ENCODE results near the gene PTPRG. TPM values are rescaled to one million over a fixed set of nuclear protein-coding genes. Genes with fewer than 3 reads are reported as not detected.

Gene PTPRG
- total and polyA plus RNA-seq, 4 donors = 3.6 to 35.6 (median 8.1) TPM

DNA sequence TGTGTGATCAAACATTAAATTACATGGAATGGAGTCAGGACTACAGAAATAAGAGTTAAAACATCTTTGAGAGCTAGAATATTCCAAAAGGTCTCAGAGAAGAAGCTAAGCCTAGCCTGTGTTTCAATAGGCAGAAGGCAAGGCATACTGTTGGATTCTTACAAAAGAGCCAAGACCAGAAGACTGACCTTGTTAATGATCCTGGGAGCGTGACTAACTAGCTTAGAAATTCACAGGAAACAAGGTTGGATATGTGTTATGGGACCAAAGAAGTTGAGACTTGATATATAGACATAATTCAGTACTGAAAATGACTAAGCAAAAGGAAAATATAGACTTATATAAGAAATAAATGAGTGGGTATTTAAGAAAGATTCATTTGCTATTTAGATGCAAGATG is 761.9 kb downstream of the PTPRG start:
- peaks cover 0 to 7% (median 0%) of the 10 kb centered on the region in 4 donors for H3K9me3 ChIP-seq (ENCODE audit: control insufficient read depth in 4 of 4, low read length in 3 of 4)
- H3K36me3 ChIP-seq (ENCODE audit: control insufficient read depth in 4 of 4, insufficient read depth in 3 of 4, low read depth in 1 of 4, low read length in 3 of 4) = no peaks in the 10 kb centered on the region
- no peak for TF ChIP-seq HNF4A (conservative IDR thresholded peaks at IDR 0.05)
- no peak for TF ChIP-seq RXRA (IDR thresholded peaks at IDR 0.05)
- TF ChIP-seq, protein P1, sequence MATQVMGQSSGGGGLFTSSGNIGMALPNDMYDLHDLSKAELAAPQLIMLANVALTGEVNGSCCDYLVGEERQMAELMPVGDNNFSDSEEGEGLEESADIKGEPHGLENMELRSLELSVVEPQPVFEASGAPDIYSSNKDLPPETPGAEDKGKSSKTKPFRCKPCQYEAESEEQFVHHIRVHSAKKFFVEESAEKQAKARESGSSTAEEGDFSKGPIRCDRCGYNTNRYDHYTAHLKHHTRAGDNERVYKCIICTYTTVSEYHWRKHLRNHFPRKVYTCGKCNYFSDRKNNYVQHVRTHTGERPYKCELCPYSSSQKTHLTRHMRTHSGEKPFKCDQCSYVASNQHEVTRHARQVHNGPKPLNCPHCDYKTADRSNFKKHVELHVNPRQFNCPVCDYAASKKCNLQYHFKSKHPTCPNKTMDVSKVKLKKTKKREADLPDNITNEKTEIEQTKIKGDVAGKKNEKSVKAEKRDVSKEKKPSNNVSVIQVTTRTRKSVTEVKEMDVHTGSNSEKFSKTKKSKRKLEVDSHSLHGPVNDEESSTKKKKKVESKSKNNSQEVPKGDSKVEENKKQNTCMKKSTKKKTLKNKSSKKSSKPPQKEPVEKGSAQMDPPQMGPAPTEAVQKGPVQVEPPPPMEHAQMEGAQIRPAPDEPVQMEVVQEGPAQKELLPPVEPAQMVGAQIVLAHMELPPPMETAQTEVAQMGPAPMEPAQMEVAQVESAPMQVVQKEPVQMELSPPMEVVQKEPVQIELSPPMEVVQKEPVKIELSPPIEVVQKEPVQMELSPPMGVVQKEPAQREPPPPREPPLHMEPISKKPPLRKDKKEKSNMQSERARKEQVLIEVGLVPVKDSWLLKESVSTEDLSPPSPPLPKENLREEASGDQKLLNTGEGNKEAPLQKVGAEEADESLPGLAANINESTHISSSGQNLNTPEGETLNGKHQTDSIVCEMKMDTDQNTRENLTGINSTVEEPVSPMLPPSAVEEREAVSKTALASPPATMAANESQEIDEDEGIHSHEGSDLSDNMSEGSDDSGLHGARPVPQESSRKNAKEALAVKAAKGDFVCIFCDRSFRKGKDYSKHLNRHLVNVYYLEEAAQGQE (IDR thresholded peaks at IDR 0.05) = no peak
- no peak for TF ChIP-seq SP1 (IDR thresholded peaks at IDR 0.05)
- TF ChIP-seq, protein P2, sequence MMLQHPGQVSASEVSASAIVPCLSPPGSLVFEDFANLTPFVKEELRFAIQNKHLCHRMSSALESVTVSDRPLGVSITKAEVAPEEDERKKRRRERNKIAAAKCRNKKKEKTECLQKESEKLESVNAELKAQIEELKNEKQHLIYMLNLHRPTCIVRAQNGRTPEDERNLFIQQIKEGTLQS (IDR thresholded peaks at IDR 0.05) = no peak
- TF ChIP-seq NR2F2 (IDR thresholded peaks at IDR 0.05) = no peak
- TF ChIP-seq, protein P3, sequence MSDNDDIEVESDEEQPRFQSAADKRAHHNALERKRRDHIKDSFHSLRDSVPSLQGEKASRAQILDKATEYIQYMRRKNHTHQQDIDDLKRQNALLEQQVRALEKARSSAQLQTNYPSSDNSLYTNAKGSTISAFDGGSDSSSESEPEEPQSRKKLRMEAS (IDR thresholded peaks at IDR 0.05) = no peak
- no peak for TF ChIP-seq JUND (IDR thresholded peaks at IDR 0.05)
- TF ChIP-seq TAF1 (conservative IDR thresholded peaks at IDR 0.05) = no peak
- TF ChIP-seq EGR1 (IDR thresholded peaks at IDR 0.05; ENCODE audit: low read depth in 2 of 2) = no peak
- TF ChIP-seq, protein P4, sequence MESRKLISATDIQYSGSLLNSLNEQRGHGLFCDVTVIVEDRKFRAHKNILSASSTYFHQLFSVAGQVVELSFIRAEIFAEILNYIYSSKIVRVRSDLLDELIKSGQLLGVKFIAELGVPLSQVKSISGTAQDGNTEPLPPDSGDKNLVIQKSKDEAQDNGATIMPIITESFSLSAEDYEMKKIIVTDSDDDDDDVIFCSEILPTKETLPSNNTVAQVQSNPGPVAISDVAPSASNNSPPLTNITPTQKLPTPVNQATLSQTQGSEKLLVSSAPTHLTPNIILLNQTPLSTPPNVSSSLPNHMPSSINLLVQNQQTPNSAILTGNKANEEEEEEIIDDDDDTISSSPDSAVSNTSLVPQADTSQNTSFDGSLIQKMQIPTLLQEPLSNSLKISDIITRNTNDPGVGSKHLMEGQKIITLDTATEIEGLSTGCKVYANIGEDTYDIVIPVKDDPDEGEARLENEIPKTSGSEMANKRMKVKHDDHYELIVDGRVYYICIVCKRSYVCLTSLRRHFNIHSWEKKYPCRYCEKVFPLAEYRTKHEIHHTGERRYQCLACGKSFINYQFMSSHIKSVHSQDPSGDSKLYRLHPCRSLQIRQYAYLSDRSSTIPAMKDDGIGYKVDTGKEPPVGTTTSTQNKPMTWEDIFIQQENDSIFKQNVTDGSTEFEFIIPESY (IDR thresholded peaks at IDR 0.05) = no peak
- TF ChIP-seq GABPA (IDR thresholded peaks at IDR 0.05 in 1 of 2, conservative IDR thresholded peaks at IDR 0.05 in 1 of 2) = no peak
- TF ChIP-seq YY1 (IDR thresholded peaks at IDR 0.05) = no peak
- no peak for TF ChIP-seq FOXA1 (IDR thresholded peaks at IDR 0.05)
- no peak for TF ChIP-seq RAD21 (IDR thresholded peaks at IDR 0.05)
- TF ChIP-seq, protein P5, sequence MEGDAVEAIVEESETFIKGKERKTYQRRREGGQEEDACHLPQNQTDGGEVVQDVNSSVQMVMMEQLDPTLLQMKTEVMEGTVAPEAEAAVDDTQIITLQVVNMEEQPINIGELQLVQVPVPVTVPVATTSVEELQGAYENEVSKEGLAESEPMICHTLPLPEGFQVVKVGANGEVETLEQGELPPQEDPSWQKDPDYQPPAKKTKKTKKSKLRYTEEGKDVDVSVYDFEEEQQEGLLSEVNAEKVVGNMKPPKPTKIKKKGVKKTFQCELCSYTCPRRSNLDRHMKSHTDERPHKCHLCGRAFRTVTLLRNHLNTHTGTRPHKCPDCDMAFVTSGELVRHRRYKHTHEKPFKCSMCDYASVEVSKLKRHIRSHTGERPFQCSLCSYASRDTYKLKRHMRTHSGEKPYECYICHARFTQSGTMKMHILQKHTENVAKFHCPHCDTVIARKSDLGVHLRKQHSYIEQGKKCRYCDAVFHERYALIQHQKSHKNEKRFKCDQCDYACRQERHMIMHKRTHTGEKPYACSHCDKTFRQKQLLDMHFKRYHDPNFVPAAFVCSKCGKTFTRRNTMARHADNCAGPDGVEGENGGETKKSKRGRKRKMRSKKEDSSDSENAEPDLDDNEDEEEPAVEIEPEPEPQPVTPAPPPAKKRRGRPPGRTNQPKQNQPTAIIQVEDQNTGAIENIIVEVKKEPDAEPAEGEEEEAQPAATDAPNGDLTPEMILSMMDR (IDR thresholded peaks at IDR 0.05; ENCODE audit: low read depth, low read length, missing input control) = no peak
- no peak for TF ChIP-seq HNF4G (IDR thresholded peaks at IDR 0.05)
- no peak for TF ChIP-seq FOXA2 (IDR thresholded peaks at IDR 0.05)
- DNase-seq (ENCODE audit: low spot score) = no peak
- H3K9ac ChIP-seq (ENCODE audit: low read depth in 1 of 2, low read length in 2 of 2) = no peak overlapping the region
- H3K4me3 ChIP-seq (ENCODE audit: low read depth in 1 of 3, low read length in 3 of 3) = no peak overlapping the region
- H3K27ac ChIP-seq (ENCODE audit: low read depth in 1 of 2, low read length in 2 of 2) = no peak overlapping the region
- peaks cover 0 to 4% (median under 1%) of the 10 kb centered on the region in 4 donors for H3K27me3 ChIP-seq (ENCODE audit: control insufficient read depth in 4 of 4, insufficient read depth in 4 of 4, low read length in 3 of 4)
- WGBS = 93% methylated on average over 1 of the region's 1 CpG
- H3K4me1 ChIP-seq (ENCODE audit: control insufficient read depth in 4 of 4, insufficient read depth in 4 of 4, low read length in 3 of 4) = peaks cover 0 to 10% (median 9%) of the 10 kb centered on the region in 4 donors

Data from liver (tissue), 9 donors.